Activated CD8-positive, alpha-beta memory T cell treated with anti-CD3 and anti-CD28 coated beads for 36 hours (primary cell): ENCODE data around the gene COA1. TPM values are rescaled to one million over a fixed set of nuclear protein-coding genes. Genes with fewer than 3 reads are reported as not detected.
"Not testable (repeated sequence)": the region's sequence is repeated elsewhere in the genome, so short reads cannot be mapped to it uniquely, and the experiment has no call there.

Experiments
- CTCF ChIA-PET: fragments of 350-600 bp; sonication (Branson Sonifier 250); formaldehyde crosslinking; loops from one replicate; lab custom pipeline; 2021; ENCODE audit warnings: antibody characterized with exemption; lab: Charles Lee
- POLR2A ChIA-PET: fragments of 350-600 bp; sonication (Branson Sonifier 250); formaldehyde crosslinking; loops from one replicate; lab custom pipeline; 2021; ENCODE audit warnings: antibody characterized with exemption; lab: Charles Lee
- total RNA-seq, 2 experiments: library from RNA; stranded (reverse); gene quantifications; one replicate each; pipeline ENCODE4 v1.2.3, GENCODE V29; 2021

Gene COA1
- total RNA-seq, 2 experiments from 2014 or later = 82.9 to 85.6 TPM

DNA sequence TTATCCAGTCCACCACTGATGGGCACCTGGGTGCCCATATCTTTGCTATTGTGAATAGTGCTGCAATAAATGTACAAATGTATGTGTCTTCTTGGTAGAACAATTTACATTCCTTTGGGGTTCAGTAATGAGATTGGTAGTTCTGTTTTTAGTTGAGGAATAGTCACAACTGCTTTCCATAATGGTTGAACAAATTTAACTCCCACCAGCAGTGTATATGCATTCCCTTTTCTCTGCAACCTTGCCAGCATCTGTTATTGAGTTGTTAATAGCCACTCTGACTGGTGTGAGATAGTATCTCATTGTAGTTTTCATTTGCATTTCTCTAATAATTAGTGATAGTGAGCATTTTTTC lies 27.8 kb downstream of the COA1 start:
- ChIA-PET POLR2A (interaction anchor here (1.3 kb wide), 1 partner anchor 75 kb away, joined by 3 read pairs; no protein-coding TSS in a partner anchor), CTCF (interaction anchor here (1.1 to 6.5 kb wide), 3 partner anchors 76 to 137 kb away, joined by 3 to 107 read pairs (median 15); partner anchors contain the start of gene STK17A)

DNA sequence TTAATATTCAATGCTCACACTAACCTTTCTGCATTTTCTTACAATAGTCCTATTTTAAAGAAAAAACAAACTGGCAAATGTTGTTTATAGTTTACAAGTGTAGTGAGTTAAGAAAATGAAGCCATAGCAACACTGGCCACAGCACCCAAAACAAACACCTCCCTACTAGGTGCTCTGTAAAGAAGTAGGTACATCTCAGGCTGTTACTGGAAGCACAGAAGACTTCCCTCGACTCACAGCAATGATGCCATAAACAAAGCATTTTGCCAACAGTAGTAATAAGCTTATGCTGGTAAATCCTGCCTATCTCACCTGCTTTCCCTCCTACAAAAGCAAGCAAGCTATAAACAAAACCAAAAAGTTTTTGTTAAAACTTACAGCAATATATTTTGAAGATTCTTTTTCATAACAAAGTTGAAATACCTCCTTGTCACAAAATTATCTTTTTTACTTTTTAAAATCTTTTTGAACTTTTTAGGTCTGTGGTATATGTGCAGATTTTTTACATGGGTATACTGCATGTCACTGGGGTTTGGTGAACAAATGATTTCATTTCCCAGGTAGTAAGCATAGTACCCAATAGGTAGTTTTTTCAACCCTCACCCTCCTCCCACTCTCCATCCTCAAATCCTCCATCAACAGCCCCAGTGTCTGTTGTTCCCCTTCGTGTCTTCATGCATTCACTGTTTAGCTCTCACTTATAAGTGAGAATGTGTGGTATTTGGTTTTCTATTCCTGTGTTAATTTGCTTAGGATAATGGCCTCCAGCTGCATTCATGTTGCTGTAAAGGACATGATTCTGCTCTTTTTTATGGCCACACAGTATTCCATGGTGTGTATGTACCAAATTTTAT lies 28.4 kb downstream of the COA1 start:
- ChIA-PET POLR2A (interaction anchor here (1.3 to 2.9 kb wide), 2 partner anchors 74 to 117 kb away, joined by 3 to 53 read pairs; partner anchors contain the start of gene STK17A), CTCF (interaction anchor here (0.5 to 6.5 kb wide), 16 partner anchors 11 to 138 kb away, joined by 3 to 107 read pairs (median 4); partner anchors contain the start of genes COA1 and STK17A)

DNA sequence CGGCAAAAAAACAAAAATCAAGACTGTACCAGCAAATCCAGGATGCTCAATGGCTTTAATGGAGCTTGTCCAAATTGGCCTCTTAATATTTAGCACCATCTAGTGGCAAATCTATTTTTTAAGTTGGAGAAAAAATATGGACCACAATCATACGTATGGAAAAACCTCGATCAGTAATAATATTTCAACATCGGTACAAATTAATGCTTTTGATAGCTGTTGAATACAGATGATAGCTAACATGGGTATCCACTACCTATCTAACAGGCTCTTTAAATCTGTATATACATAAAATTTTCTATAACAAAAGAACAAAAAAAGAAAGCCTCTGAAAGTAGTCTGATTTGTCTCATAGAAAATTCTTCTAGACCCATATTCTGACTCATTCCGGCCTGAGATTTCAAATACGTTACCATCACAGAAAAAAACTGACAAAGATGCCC lies 29.2 kb downstream of the COA1 start:
- POLR2A ChIA-PET = interaction anchor here (0.5 to 2.9 kb wide), 3 partner anchors 48 to 117 kb away, joined by 4 to 53 read pairs (median 5); partner anchors contain the start of gene STK17A
- CTCF ChIA-PET = interaction anchor here (0.6 to 6.5 kb wide), 23 partner anchors 10 to 900 kb away, joined by 3 to 107 read pairs (median 3); partner anchors contain the start of genes COA1, MRPS24 and STK17A

DNA sequence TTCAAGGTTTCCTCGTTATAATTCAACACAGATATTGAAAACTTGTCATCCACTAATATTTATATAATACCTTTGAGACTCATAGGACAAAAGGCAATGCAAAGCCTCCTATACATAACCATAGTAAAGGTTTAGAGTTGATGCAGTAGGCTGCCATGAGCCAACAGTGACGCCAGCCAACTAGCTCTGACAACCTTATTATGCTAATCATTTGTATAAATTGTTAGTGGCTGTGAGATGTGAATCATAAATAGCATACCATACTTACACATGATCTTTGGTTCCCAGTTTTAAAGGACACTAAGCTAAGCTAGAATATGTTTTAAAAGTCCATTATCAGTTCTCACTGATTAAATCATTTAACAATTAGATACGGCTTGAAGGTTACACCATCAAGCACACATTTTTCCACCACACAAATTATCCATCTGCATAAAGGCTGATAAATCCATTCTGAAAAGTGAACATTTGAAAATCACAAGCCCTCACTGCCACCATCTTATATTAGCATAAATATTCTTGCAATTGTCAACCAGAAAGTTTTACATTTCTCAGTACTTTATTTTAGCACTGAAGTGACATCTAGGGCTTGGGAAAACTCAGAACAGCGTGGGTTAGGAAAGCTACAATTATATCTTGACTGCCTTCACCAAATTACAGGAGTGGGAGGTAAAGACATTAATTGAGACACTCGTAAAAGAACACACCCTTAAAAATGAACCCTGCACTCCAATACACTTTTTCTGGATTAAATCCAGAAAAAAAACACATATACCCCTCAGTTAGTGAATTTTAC lies 30.7 kb downstream of the COA1 start:
- POLR2A ChIA-PET = interaction anchor here (1.3 to 2.9 kb wide), 2 partner anchors 72 to 115 kb away, joined by 5 to 53 read pairs; partner anchors contain the start of gene STK17A

DNA sequence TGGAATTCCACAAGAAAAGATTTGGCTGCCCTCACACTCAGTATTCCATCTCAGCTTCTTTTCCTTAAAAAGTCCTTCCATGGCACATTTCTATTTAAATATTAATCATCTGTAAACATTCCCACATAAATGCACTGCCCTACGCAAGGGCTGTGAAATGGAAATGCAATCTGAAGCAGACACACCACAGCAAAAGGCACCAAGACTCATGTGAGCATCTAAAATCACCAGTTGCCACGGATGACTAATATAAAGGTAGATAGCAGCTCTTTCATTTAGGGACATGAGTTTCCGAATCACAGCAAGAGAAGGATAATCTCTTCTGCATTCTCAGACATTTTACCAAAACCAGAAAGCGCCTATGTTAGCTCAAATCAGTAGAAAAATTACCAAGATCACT lies 31.6 kb downstream of the COA1 start:
- CTCF ChIA-PET = interaction anchor here (1.4 to 6.5 kb wide), 3 partner anchors 49 to 140 kb away, joined by 4 to 107 read pairs (median 33); partner anchors contain the start of gene STK17A
- POLR2A ChIA-PET = interaction anchor here (0.5 kb wide), 1 partner anchor 57 kb away, joined by 3 read pairs; no protein-coding TSS in a partner anchor

More for the DNA sequence above, 30.7 kb downstream of the COA1 start:
- CTCF ChIA-PET = interaction anchor here (1.4 to 6.5 kb wide), 9 partner anchors 39 to 140 kb away, joined by 3 to 107 read pairs (median 4); partner anchors contain the start of gene STK17A

DNA sequence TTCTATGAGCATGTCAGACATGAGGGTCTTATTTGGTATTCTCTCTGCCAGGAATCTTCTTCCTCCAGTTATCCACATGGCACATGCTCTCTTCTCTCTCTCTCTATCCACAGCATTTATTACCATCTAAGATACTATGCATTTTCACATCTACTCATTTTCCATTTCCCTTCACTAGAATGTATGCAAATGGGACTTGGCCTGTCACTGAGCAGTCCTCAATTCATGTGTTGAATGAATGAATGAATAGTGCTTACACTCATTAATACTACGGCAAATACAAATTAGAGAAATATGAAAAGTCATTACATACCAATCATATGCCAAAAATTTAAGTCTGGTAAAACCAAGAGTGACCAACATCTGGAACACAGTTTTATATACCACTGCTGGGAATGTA lies 34.0 kb downstream of the COA1 start:
- ChIA-PET CTCF (no interaction called here), POLR2A (no interaction called here)

DNA sequence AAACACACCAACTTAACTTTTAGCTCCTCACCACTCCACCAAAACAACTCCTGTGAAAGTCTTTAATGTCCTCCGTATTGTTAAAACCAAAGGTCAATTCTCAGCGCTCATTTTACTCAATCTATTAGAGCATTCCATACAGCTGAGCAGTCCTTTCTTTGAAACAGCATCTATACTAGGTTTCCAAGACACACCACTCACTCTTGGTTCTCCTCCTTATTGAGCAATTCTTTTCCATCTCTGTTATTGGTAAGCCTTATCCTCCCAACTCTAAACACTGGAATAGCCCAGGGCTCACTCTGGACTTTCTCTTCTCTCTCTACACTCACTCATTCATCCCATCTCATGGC lies 34.9 kb downstream of the COA1 start:
- POLR2A ChIA-PET = interaction anchor here (0.6 kb wide), 1 partner anchor 112 kb away, joined by 4 read pairs; the partner anchor contains the start of gene STK17A
- CTCF ChIA-PET = no interaction called here

DNA sequence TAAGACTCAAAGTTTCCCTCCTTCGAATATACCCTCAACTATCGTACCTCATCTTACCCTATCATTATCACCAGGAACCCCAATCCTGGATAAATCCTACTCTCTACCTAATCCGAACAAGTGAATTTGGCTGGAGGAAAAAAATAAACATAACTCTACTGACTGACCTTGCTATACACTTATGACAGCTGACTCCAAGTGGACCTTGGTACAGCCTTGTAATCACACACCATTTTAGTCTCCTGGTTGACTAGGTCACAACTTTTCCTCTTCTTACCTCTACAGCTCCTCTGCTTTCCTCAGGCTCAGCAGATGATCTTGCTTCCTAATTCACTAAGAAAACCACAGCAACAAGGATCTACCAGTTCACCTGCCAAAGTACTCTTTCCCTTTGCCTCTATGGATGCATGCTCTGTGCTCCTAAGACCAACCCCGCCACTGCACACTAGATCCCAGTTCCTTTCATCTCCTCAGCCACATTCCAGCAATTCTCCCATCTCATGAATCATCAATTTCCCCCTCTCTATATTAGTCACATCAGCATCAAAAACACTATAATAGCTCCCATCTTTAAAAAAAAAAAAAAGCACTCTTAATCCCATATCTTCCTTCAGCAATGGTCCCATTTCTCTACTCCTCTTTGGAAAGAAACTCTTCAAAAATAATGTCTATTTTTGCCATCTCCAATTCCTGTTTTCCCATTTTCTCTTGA lies 35.5 kb downstream of the COA1 start:
- POLR2A ChIA-PET = interaction anchor here (0.6 to 1.2 kb wide), 2 partner anchors 24 to 111 kb away, joined by 4 to 7 read pairs; partner anchors contain the start of gene STK17A
- CTCF ChIA-PET = interaction anchor here (1.1 to 1.8 kb wide), 2 partner anchors 99 to 111 kb away, joined by 4 to 10 read pairs; partner anchors contain the start of gene STK17A

DNA sequence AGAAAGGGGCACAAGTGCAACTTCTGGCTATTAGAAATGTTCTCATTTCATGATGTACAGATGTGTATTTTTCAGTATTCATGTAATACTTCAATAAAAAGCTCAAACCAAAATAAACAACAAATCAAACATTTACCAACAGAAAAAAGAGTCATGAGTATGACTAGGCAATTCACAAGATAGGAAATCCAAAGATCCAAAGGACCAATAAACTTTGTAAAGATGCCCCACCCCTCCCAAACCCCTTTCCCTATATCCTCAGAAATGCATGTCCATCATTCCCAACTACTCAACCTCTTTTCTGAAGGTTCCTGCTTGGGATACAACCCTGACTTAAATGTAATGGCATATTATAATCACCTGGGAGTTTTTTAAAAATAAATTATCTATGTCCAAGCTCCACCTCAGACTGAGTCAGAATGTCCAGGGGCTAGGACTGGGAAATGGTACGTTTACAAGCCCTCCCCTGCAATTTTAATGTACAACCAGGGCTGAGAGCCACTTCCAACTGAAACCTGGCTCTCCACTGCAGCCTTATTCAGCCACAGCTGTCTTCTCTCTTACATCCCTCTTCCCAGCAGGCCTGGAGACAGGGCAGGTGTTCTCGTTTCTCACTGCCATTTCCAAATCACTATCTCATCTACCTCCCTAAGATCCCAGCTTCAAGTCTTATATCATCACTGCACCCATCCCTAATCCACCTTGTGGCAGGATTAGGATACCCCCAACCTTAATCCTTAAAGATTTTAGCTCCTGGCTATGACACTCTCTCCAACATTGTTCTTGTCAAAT lies 36.5 kb downstream of the COA1 start:
- ChIA-PET POLR2A (interaction anchor here (1.2 kb wide), 1 partner anchor 23 kb away, joined by 7 read pairs; no protein-coding TSS in a partner anchor), CTCF (interaction anchor here (1.1 to 1.8 kb wide), 2 partner anchors 98 to 110 kb away, joined by 4 to 10 read pairs; partner anchors contain the start of gene STK17A)

DNA sequence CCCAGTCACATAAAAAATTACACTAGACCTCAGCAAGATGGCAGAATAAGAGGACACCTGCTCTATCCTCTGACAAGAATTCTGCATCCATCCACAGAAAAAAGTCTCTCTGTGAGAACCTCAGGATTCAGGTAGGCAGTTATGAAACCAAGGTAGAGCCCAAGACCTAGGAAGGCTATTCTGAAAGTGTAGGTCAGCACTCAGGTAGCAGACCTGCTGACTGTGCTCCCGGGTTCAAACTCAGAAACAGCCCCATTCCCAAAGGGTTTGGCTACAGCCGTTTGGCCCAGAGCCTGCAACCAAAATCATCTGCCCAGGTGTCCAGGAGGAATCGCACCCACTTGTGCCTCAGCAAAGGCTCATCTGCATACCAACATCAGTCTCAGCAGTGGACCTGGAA lies 37.7 kb downstream of the COA1 start:
- ChIA-PET CTCF (no interaction called here), POLR2A (no interaction called here)

DNA sequence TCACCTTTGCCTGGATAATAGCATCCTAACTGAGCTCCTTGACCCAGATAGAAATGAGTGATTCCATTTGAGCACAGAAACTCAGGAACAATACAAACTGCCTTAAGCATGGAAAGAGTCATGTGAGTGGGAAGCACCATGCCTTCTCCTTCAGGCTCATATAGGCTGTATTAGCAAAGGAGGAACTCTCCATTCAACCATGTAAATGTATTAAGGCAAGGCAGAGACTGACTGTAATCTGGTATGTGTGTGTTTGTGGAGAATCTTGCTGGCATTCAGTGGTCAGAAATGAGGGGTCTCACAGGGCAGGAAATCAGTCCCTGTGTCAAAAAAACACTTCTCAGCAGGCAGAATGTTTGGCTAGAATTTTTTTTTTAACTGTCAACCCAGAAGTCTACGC lies 40.2 kb downstream of the COA1 start:
- POLR2A ChIA-PET = no interaction called here

DNA sequence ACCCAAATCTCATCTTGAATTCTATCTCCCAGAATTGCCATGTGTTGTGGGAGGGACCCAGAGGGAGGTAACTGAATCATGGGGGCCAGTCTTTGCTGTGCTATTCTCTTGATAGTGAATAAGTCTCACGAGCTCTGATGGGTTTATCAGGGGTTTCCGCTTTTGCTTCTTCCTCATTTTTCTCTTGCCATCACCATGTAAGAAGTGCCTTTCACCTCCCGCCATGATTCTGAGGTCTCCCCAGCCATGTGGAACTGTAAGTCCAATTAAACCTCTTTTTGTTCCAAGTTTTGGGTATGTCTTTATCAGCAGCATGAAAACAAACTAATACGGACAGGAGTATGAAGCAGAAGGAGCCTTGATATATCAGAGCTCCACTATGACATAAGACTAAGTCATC lies 41.5 kb downstream of the COA1 start:
- POLR2A ChIA-PET = not testable (repeated sequence)
- CTCF ChIA-PET = interaction anchor here (0.9 to 2.9 kb wide), 4 partner anchors 12 to 105 kb away, joined by 3 to 15 read pairs (median 4); partner anchors contain the start of gene STK17A

More for the DNA sequence above, 40.2 kb downstream of the COA1 start:
- CTCF ChIA-PET = interaction anchor here (0.9 to 2.9 kb wide), 6 partner anchors 11 to 149 kb away, joined by 3 to 15 read pairs (median 4); partner anchors contain the start of gene STK17A

DNA sequence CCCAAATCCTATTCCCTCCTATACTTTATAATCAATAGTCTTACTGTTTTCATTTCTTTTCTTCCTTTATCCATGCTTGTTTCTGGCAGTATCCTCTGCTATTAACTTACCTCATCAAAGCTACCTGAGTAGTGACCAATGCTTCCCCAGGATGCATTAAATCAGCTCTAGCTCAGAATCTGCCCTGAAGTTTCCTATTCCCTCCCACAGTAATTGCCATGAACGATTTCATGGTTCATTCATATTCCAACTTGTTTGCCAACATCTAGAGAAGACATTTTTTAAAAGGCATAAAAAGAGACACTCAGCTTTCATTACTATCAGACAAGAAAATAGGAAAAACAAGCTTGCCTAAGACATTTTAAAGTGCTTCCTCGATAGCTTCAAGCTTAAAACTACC lies 42.3 kb downstream of the COA1 start:
- POLR2A ChIA-PET = no interaction called here
- CTCF ChIA-PET = interaction anchor here (2.9 kb wide), 1 partner anchor 105 kb away, joined by 15 read pairs; the partner anchor contains the start of gene STK17A

DNA sequence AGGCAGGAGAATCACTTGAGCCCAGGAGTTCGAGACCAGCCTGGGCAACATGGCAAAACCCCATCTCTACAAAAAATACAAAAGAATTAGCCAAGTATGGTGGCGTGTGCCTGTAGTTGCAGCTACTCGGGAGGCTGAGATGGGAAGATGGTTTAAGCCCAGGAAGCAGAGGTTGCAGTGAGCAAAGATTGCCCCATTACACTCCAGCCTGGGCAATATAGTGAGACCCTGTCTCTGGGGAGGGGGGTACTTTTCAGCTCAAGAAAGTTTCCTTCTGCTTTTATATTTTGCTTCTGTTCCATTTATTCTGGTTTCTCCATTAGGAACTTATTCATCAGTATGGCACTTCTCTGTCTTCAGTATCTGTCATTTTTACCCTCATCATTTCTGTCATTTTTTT lies 48.6 kb downstream of the COA1 start:
- POLR2A ChIA-PET = no interaction called here
- CTCF ChIA-PET = interaction anchor here (1.7 to 2.0 kb wide), 2 partner anchors 32 to 98 kb away, joined by 5 to 9 read pairs; partner anchors contain the start of gene STK17A

DNA sequence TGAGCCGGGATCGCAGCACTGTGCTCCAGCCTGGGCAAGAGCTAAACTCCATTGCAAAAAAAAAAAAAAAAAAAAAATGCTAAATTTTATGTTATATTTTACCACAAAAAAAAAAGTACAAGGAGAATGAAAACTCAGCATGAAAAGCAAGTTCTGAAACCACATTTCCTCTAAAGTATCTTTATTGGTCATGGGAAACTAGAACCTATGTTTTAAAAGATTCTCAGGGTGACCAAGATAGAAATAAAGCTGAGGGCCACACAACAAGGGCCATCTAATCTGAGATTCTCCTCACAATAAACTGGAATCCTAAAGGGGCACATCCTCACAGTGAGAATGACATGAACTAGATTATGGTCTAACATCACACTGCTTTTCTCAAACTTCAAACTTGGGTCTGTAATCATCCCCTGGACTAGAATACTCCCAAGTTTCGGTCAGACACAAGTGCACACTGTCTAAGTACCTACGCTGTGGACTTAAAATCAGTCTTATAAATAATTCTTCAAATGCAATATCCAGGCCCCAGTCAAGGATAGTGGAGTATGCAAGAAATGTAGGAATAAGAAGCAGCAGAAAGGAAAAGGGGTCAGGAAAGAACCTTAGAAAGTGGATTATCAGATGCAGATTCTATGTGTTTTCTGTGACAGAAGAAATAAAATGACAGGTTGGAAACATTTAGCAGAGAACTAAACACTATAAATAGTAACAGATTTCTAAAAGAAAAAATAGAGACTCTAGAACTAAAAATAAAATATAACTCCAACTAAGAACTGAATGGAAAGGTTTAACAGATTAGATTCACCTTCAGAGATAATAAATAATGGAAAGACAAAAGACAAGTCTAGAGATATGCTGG lies 49.9 kb downstream of the COA1 start:
- POLR2A ChIA-PET = interaction anchor here (0.7 to 0.8 kb wide), 3 partner anchors 29 to 156 kb away, joined by 3 to 4 read pairs (median 3); no protein-coding TSS in a partner anchor
- CTCF ChIA-PET = interaction anchor here (0.6 to 2.0 kb wide), 3 partner anchors 10 to 97 kb away, joined by 5 to 9 read pairs (median 6); partner anchors contain the start of gene STK17A

DNA sequence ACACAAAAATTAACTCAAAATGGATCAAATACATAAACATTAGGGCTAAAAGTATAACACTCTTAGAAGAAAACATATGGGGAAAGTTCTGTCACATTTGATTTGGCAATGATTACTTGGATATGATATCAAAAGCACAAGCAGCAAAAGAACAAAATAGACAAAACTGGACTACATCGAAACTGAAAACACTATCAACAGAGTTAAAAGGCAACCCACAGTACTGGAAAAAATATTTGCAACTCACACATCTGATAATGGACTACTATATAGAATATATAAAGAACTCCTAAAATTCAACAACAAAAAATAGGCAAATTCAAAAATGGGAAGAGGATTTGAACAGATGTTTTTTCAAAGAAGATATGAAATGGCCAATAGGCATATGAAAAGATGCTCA lies 51.0 kb downstream of the COA1 start:
- POLR2A ChIA-PET = no interaction called here
- CTCF ChIA-PET = interaction anchor here (0.7 to 1.1 kb wide), 3 partner anchors 66 to 95 kb away, joined by 3 to 5 read pairs (median 4); partner anchors contain the start of gene STK17A
